Mesenchymal stem cell (in vitro differentiated cells and primary cell): ENCODE data around the gene ITGA5.

ENCODE experiments used
- DNase-seq: peaks from one replicate; pipeline ENCODE4 v3.0.0-alpha.2; 2013
- H2AFZ ChIP-seq: one replicate; pipeline ENCODE4 v1.6.1; 2013; ENCODE audit warnings: low read depth, mild to moderate bottlenecking, control low read depth, inconsistent platforms, low read length, moderate library complexity
- H2AK5ac ChIP-seq: 2 replicates; pipeline ENCODE4 v1.6.1; 2013; ENCODE audit warnings: low read length, moderate library complexity, mild to moderate bottlenecking, inconsistent platforms; ENCODE audit not compliant: severe bottlenecking
- H2BK120ac ChIP-seq: one replicate; pipeline ENCODE4 v1.6.1; 2013; ENCODE audit warnings: low read depth, mild to moderate bottlenecking, inconsistent platforms, low read length, moderate library complexity
- H2BK12ac ChIP-seq, 2 experiments: one replicate each; pipeline ENCODE4 v1.6.1; 2013; ENCODE audit warnings: inconsistent platforms in 2 of 2, low read length in 2 of 2, mild to moderate bottlenecking in 2 of 2, moderate library complexity in 2 of 2, control low read depth in 1 of 2
- H2BK15ac ChIP-seq: one replicate; pipeline ENCODE4 v1.6.1; 2013; ENCODE audit warnings: mild to moderate bottlenecking, low read depth, inconsistent platforms; ENCODE audit not compliant: poor library complexity, severe bottlenecking
- H2BK5ac ChIP-seq: 2 replicates; pipeline ENCODE4 v1.6.1; 2013; ENCODE audit warnings: low read depth, mild to moderate bottlenecking, low read length, control low read depth, inconsistent platforms; ENCODE audit not compliant: poor library complexity, severe bottlenecking
- H3K14ac ChIP-seq, 2 experiments: one replicate each; pipeline ENCODE4 v1.6.1; 2013; ENCODE audit warnings: inconsistent platforms in 2 of 2, low read length in 2 of 2, control low read depth in 1 of 2, mild to moderate bottlenecking in 1 of 2, moderate library complexity in 1 of 2
- H3K18ac ChIP-seq, 2 experiments: one replicate each; pipeline ENCODE4 v1.6.1; 2013; ENCODE audit warnings: inconsistent platforms in 2 of 2, low read length in 2 of 2, control low read depth in 1 of 2, low read depth in 1 of 2, mild to moderate bottlenecking in 1 of 2
- H3K23ac ChIP-seq, 2 experiments: one replicate each; pipeline ENCODE4 v1.6.1; 2013; ENCODE audit warnings: inconsistent platforms in 2 of 2, low read length in 2 of 2, mild to moderate bottlenecking in 2 of 2, moderate library complexity in 2 of 2, control low read depth in 1 of 2
- H3K27ac ChIP-seq: 2 replicates; pipeline ENCODE4 v1.5.1; 2013; ENCODE audit warnings: mild to moderate bottlenecking, moderate library complexity, low read length, control low read depth, inconsistent platforms; ENCODE audit not compliant: poor library complexity, severe bottlenecking
- H3K27me3 ChIP-seq, 2 experiments: 2 replicates each; pipeline versions ENCODE4 v1.6.1 to v1.7.0; 2013; ENCODE audit warnings: low read length in 2 of 2, mild to moderate bottlenecking in 2 of 2, moderate library complexity in 2 of 2, control low read depth in 1 of 2, inconsistent platforms in 1 of 2; ENCODE audit not compliant: control insufficient read depth in 1 of 2, insufficient read depth in 1 of 2
- H3K36me3 ChIP-seq, 2 experiments: 2 replicates each; pipeline versions ENCODE4 v1.6.1 to v1.7.0; 2013; ENCODE audit warnings: low read length in 2 of 2, control low read depth in 1 of 2, inconsistent platforms in 1 of 2, low read depth in 1 of 2, mild to moderate bottlenecking in 1 of 2; ENCODE audit not compliant: insufficient read depth in 2 of 2, control insufficient read depth in 1 of 2
- H3K4ac ChIP-seq, 2 experiments: one replicate each; pipeline ENCODE4 v1.6.1; 2013; ENCODE audit warnings: inconsistent platforms in 2 of 2, low read length in 2 of 2, mild to moderate bottlenecking in 2 of 2, moderate library complexity in 2 of 2, control low read depth in 1 of 2, low read depth in 1 of 2
- H3K4me1 ChIP-seq: 2 replicates; pipeline ENCODE4 v1.6.1; 2013; ENCODE audit warnings: low read depth, low read length, control low read depth; ENCODE audit not compliant: control insufficient read depth, insufficient read depth
- H3K4me2 ChIP-seq: 2 replicates; pipeline ENCODE4 v1.6.1; 2013; ENCODE audit warnings: low read length, mild to moderate bottlenecking, inconsistent platforms; ENCODE audit not compliant: poor library complexity, severe bottlenecking
- H3K4me3 ChIP-seq, 2 experiments: 2 replicates each; pipeline versions ENCODE4 v1.5.1 to v1.7.0; 2013; ENCODE audit warnings: low read length in 2 of 2, mild to moderate bottlenecking in 2 of 2, control low read depth in 1 of 2, low read depth in 1 of 2; ENCODE audit not compliant: insufficient read depth in 1 of 2
- H3K79me1 ChIP-seq: replicated peaks from 2 replicates; pipeline ENCODE4 v1.6.1; 2013; ENCODE audit warnings: mild to moderate bottlenecking, control low read depth, low read length, inconsistent platforms; ENCODE audit not compliant: poor library complexity, severe bottlenecking
- H3K9ac ChIP-seq: 2 replicates; pipeline ENCODE4 v1.7.0; 2013; ENCODE audit warnings: mild to moderate bottlenecking, low read length, moderate library complexity
- H3K9me3 ChIP-seq: 2 replicates; pipeline ENCODE4 v1.7.0; 2013; ENCODE audit warnings: mild to moderate bottlenecking, low read length; ENCODE audit not compliant: control insufficient read depth
- H4K8ac ChIP-seq: one replicate; pipeline ENCODE4 v1.6.1; 2013; ENCODE audit warnings: inconsistent platforms, mild to moderate bottlenecking, low read length, moderate library complexity
- H4K91ac ChIP-seq: one replicate; pipeline ENCODE4 v1.6.1; 2013; ENCODE audit warnings: mild to moderate bottlenecking, low read length, inconsistent platforms
- WGBS: methylation state at CpG from one replicate; pipeline ENCODE4 v1.1.7; 2013; ENCODE audit warnings: mixed read lengths; 5-methylcytosine and 5-hydroxymethylcytosine counted together

Gene ITGA5

DNA sequence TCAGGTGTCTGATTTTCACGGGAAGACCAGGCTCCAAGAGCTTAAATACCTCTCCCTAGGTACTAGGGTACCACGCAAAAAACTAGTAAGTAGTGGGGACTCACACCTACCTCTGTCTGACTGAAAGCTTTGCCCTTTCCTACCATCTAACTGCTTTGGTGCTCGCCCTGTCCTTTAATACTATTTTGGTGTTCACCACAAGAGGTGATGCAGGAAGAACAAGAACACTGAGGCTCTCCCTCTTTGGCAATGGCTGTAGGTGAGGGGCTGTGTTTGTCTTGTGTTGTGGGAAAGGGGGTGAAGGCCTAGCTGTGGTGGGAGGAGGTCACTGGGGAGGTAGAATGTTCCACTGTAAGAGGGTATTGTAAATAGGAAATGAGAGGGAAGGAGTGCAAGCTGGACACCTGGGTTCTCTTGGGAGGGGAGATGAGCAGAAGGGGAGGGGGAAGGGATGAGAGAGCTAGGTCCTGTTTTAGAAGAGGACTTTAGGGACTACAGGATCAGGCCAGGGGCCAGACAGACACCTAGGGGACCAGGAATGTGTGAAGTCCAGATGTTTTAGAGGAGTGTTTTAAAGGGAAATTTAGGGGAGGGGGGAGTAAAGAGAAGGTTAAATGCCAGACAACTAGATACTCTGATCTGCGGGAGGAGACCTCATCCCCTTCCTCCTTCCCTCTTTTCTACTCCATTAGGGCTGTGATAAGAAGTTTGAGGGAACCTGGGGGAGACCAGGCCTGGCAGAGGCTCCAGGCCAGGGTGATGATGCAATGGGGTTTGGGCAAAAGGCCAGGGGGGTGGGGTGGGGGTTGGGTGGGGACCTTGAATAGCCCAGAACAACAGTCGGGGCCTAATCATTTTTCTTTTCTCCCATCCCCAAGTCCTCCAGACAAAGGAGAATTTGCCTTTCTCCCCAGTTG is 2.1 kb downstream of the ITGA5 start:
- no peak overlapping the region for H3K4me2 ChIP-seq
- H2AK5ac ChIP-seq: no peak overlapping the region
- peak overlapping the region; percentile 62 for H4K91ac ChIP-seq
- DNase-seq: no peak
- H2BK15ac ChIP-seq: no peak overlapping the region
- peak overlapping the region in 1 of 2 experiments; percentile 96 for H3K4me3 ChIP-seq
- no peak overlapping the region for H2BK12ac ChIP-seq
- no peak overlapping the region for H3K27ac ChIP-seq
- H3K14ac ChIP-seq: no peak overlapping the region
- H3K4ac ChIP-seq: no peak overlapping the region
- H3K9ac ChIP-seq: peak overlapping the region; percentile 97
- H2AFZ ChIP-seq: no peak overlapping the region
- H3K36me3 ChIP-seq: peaks cover 4 to 9% of the 10 kb centered on the region in 2 experiments
- H2BK120ac ChIP-seq: no peak overlapping the region
- peaks cover 14% of the 10 kb centered on the region for H3K79me1 ChIP-seq
- H3K27me3 ChIP-seq: no peaks in the 10 kb centered on the region
- H3K18ac ChIP-seq: no peak overlapping the region
- no peak overlapping the region for H4K8ac ChIP-seq
- H2BK5ac ChIP-seq: no peak overlapping the region
- H3K4me1 ChIP-seq: peaks cover 34% of the 10 kb centered on the region
- no peak overlapping the region for H3K23ac ChIP-seq
- H3K9me3 ChIP-seq: no peaks in the 10 kb centered on the region
- WGBS: 88% methylated on average over 3 of the region's 5 CpGs

DNA sequence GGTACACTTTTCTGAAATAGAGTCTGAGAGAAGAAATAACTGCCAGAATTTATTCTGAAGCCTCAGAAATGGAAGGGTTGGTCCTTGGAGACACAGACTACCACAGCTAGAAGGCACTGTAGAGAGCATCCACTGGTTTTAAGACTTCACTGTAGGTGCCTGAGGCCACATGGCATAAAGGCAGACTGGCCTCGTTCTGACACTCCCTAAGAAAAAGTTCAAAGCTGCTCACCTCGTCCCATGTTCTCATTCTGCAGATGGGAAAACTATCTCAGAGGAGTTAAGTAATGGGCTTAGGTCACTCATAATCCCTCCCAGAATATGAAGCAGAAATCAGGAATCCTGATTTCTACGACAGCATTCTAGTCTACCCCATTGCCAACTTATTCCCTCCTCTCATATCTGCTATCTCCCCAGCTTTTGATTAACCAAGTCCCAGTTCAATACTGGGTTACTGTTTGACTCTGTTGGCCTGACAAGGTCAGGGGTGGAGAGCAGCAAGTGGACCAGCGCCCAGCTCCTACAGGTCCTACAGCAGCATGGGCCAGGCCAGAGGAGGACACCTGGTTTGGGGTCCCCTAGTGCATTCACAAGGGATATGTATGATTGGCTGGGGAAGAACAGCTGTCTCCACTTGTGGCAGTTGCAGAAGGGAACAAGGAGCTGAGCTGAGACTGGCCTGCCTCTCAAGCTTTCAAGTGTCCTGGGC is 3.7 kb downstream of the ITGA5 start:
- Histone ChIP-seq H3K23ac (no peak overlapping the region), H2BK12ac (no peak overlapping the region), H3K27me3 (no peaks in the 10 kb centered on the region), H3K4me2 (no peak overlapping the region), H3K14ac (no peak overlapping the region), H4K91ac (no peak overlapping the region), H3K4me1 (peaks cover 41% of the 10 kb centered on the region), H3K79me1 (peaks cover 16% of the 10 kb centered on the region), H3K4me3 (peak overlapping the region in 1 of 2 experiments; percentile 49), H3K9ac (peak overlapping the region; percentile 66), H2BK120ac (no peak overlapping the region), H2BK5ac (no peak overlapping the region), H3K4ac (no peak overlapping the region), H2AK5ac (no peak overlapping the region), H3K9me3 (no peaks in the 10 kb centered on the region), H3K18ac (no peak overlapping the region), H2BK15ac (no peak overlapping the region), H4K8ac (no peak overlapping the region), H3K36me3 (peaks cover 8 to 13% of the 10 kb centered on the region in 2 experiments), H2AFZ (no peak overlapping the region), H3K27ac (no peak overlapping the region)
- no peak for DNase-seq
- 89% methylated on average over 4 of the region's 4 CpGs for WGBS

DNA sequence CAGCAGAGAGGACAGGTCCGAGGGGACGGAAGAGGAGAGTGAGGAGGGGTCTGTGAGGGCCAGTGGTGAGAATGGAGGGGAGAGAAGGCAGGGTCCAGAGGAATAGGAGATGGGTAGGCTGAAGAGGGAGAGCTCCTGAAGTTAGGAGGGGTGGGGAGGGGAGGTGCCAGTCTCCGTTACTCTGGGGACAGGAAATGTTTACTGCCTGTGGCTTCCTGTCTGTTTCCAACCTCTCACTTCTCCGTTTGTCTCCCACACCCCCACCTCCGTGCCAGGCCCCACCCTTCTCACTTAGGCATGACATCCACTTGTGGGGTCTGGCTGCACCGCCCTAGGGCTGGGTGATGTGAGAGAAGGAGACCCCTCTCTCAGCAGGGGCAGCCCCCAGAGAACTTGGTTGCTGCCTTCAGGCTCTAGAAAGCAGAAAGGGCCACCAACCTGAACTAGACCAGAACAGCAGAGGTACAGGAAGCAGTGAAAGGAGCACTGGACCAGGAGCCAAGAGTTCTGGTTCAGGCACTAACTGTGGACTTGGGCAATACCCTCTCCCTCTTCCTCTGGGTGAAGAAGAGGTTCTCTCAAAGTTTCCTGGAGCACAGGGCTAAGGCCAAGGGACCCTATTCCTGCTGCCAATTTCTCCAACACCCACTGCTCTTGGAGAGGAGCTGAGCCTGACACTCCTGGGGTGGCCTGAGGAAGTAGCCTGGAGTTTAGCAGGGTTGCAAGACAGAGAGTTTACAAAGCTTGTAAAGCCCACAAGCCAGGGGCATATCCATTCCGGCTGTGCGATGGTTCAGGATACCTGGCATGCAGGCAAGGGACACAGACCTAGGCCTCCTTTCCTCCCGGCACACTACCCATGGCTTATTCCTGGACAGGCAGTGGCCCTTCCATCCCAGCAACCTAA is 5.5 kb downstream of the ITGA5 start:
- WGBS: 72% methylated on average over 6 of the region's 9 CpGs
- peak overlapping the region in 1 of 2 experiments; percentile 73 for H3K4ac ChIP-seq
- H2BK15ac ChIP-seq: peak overlapping the region; percentile 75
- H2AFZ ChIP-seq: no peak overlapping the region
- H3K18ac ChIP-seq: peak overlapping the region; percentile 54 to 56
- peaks cover 30% of the 10 kb centered on the region for H3K79me1 ChIP-seq
- H3K27me3 ChIP-seq: no peaks in the 10 kb centered on the region
- H2AK5ac ChIP-seq: peak overlapping the region; percentile 40
- H4K91ac ChIP-seq: peak overlapping the region; percentile 84
- no peak overlapping the region for H2BK5ac ChIP-seq
- H3K36me3 ChIP-seq: peaks cover 23 to 29% of the 10 kb centered on the region in 2 experiments
- H2BK12ac ChIP-seq: peak overlapping the region; percentile 76 to 79
- H3K4me2 ChIP-seq: no peak overlapping the region
- peaks cover 35% of the 10 kb centered on the region for H3K4me1 ChIP-seq
- peak overlapping the region; percentile 75 for H3K9ac ChIP-seq
- H3K14ac ChIP-seq: peak overlapping the region in 1 of 2 experiments; percentile 58
- peak overlapping the region; percentile 5 for H3K27ac ChIP-seq
- no peaks in the 10 kb centered on the region for H3K9me3 ChIP-seq
- H3K4me3 ChIP-seq: peak overlapping the region in 1 of 2 experiments; percentile 17
- H3K23ac ChIP-seq: no peak overlapping the region
- H2BK120ac ChIP-seq: no peak overlapping the region
- DNase-seq: peak; percentile 69
- H4K8ac ChIP-seq: peak overlapping the region; percentile 75
